NCI-H345 treated with DMSO at 0.1 percent for 48 hours (cell line): ENCODE results near the gene FBXO17.

Source experiments
- DNase-seq: peaks from one replicate; lab custom pipeline; 2025; ENCODE audit not compliant: unreplicated experiment; lab: John Stamatoyannopoulos, UW

The FBXO17 gene

DNA sequence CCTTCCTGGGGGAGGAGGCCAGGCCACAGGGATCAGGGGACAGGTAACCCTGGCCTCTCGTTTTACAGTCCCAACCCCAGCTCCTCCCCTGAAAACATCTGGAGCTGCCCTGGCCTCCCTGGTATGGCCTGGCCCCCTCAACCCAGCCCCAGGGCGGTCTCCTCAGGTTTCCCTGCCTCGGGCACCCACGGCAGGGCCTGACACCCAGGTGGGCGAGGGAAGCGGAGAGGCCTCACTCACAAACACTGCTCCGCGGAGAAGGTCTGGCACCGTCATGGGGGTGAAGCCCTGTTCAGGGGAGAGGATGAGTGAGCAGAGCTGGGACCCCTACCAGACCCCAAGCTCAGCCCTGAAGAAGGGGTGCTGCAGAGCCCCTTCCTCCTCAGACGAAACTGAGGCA is 57.0 kb downstream of the FBXO17 start:
- no peak for DNase-seq

DNA sequence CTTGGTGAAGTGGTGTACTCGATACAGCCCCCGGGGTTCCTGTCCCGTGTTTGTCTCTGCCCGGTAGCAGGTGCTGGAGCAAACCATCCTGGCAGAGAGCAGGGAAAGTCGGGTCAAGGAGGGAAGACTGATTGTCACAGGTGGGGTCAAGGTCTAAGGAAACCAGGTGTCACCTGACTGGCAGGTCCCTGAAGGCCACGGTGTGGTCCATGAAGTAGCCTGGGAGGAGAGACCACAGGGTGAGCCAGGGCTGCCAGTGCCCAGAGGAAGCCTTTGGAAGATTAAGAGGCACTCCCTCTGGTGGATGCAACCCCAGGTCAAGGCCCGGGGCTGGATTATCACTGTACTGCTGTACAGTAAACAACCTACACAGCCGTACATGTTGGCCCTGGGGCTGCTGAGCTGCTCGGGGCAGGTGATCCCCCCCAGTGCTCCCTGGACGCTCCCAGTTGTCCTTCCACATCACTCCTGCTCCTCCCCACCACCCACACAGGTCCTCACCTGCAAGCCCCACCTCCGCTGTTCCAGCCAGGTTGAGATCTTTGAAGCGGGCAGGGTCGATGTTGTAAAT is 57.5 kb downstream of the FBXO17 start:
- no peak for DNase-seq

- DNase-seq, result no peak
Observed at GRCh38 chr19:38917516-38917915, 58.0 kb downstream of the FBXO17 start.

DNA sequence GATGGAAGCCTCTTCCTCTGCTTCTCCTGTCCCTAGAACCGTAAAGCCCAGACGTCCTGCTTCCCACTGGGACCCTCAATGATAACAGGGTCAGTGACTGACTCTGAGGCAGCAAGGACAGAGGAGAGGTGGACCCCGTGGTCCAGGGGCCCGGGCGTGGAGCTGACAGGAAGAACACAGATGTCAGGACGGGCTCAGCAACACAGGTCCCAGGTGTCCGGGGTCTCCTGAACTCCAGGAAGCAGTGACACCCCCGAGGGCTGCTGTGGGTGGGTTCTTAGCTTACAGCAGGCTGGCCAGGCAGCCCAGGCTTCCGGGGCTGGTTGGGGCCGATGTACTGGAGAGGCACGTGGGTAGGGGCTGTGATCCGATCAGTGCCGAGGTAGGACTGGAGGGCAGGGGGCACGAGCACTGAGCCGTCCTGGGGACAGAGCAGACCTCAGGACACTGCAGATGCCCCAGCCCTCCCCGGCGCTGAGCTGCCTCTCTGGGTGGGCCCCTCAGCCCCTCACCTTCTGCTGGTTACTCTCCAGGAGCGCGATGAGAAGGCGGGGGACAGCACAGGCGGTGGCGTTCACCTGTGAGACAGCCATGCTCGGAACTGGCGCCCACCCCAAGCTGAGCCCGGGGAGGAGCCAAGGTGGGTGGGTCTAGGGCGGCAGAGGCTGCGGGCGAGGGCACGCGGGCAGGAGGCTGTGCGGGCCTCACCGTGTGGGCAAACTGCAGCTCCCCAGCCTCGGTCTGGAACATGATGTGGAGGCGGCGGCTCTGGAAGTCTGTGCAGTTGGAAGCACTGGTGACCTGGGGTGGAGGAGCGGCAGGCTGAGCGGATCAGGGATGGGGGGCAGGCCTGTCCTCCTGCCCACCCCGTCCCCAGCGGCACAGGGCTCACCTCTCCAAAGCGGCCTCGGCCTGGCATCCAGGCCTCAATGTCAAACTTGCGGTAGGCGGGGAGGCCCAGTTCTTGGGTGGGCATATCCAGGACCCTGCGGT is 59.9 kb downstream of the FBXO17 start:
- no peak for DNase-seq

- no peak for DNase-seq
Observed at GRCh38 chr19:38913958-38914357, 61.6 kb downstream of the FBXO17 start.

DNA sequence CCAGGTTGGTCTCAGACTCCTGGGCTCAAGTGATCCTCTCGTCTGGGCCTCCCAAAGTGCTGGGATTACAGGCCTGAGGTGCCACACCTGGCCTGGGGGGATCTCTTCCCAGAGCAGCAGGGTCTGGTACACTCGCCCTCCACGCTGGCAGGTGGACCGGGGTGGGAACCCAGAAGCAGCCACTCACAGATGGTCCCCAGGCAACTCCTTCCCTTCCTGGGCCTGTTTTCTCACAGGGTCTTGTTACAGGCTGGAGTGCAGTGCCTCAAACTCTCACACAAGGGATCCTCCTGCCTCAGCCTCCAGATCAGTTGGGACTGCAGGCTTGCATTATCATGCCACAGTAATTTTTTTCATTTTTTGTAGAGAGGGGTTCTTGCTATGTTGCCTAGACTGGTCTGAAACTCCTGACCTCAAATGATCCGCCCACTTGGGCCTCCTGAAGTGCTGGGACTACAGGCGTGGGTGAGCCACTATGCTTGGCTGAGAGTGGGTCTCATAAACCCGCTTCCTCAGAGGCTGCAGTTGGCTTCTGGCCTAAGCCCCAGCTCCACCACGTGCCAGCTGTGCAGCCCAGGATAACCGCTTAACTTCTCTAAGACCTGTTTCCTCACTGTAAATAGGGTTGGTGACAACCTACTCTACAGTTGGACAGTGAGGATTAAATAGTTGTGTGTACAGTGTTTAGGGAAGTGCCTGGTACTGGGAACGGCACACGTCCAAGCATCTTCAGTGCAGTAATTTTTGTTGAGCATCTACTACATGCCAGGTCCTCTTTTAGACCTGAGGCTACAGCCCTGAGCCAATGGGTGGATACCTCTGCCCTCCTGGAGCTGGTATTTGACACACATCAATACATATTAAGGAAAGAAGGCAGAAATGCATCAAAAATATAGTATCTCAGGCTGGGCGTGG is 62.7 kb downstream of the FBXO17 start:
- no peak for DNase-seq

GRCh38 chr19:38911388-38912001 is 64.0 kb downstream of the FBXO17 start:
- DNase-seq, result no peak

- DNase-seq, result no peak
Observed at GRCh38 chr19:38910488-38910887, 65.1 kb downstream of the FBXO17 start.

DNA sequence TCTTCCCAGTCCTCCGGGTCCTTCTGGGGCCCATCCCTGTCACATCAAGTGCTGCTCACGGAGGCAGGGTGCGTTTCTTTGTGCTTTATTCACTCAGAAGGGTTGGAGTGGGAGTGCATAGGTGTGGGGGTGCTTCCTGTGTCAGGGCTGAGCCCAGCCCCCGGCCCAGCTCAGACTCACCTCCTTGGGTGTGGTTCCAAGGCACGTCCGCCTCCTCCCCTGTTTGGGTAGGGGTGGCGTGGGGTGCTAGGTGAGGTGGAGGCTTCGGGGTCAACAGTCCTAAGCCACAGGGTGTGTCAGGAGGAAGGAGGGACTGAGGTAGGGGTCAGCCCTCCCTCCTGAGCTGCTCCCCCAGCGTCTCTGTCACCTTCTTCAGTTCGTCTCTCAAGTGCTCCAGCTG is 66.6 kb downstream of the FBXO17 start:
- no peak for DNase-seq

GRCh38 chr19:38907670-38908069 is 67.9 kb downstream of the FBXO17 start:
- DNase-seq, result no peak

- DNase-seq, result no peak
Observed at GRCh38 chr19:38907227-38907626, 68.3 kb downstream of the FBXO17 start.

DNA sequence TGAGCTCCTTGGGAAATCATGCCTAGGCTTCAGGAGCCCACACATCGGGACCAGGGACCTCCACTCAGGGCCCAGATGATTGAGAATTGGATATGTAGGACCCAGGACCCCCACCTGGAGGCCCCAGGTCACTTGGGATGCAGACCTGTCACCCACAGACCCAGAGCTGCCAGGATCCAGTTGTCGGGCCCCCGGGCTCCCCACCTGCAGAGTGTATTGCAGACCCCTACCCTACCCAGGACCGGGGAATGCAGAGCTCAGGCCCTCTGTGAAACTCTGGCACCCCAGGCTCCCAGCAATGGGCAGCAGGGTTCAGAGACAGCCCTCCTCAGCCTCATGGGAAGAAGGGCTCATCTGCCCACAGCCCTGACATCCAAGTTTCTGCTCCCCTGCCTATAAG is 69.9 kb downstream of the FBXO17 start:
- no peak for DNase-seq

DNA sequence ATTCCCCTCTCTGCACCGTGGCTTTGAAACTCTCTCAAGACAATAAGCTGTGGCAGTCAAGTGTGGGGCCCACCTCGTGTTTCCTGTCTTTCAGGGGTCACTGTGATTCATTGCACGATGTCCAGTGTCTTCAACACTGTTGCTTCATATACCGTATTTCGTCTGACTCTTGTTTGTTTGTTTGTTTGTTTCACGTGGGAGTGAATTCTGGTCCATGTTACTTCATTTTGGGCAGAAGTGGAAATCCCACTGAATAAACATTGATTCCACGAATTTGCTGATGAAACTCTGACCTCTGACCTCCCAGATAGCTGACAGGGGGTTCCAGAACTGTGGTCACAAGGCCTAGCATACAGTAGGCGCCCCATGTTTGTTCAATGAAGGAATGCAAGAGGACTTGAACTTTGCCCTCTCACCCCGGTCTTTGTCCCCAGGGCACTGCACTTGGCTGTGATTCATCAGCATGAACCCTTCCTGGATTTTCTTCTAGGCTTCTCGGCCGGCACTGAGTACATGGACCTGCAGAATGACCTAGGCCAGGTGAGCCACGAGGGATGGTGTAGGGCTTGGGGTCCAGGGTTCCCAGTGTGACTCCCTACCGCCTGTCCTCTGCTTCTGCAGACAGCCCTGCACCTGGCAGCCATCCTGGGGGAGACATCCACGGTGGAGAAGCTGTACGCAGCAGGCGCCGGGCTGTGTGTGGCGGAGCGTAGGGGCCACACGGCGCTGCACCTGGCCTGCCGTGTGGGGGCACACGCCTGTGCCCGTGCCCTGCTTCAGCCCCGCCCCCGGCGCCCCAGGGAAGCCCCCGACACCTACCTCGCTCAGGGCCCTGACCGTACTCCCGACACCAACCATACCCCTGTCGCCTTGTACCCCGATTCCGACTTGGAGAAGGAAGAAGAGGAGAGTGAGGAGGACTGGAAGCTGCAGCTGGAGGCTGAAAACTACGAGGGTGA is 70.7 kb downstream of the FBXO17 start:
- no peak for DNase-seq

GRCh38 chr19:38901683-38902082 is 73.9 kb downstream of the FBXO17 start:
- DNase-seq, result no peak

- no peak for DNase-seq
Observed at GRCh38 chr19:38900743-38901190, 74.8 kb downstream of the FBXO17 start.

DNA sequence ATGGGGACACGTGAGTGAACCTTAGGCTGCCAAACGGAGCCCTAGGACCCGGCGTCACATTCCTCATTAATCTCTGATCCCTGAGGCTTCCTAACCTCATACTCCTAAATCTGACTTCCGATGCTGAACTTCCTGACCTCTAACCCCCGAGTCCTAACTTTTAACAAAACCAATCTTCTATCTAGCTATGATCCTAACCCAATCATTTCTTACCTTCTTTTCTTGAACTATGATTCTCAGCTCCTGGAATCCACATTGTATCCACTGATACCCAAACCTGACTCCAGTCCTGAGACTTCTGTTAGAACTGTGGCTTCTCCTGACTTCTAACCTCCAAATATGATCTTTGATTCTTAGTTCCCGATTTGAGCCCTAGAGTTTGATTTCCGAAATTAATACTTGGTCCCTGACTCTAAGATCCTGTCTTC is 75.3 kb downstream of the FBXO17 start:
- DNase-seq, result peak; percentile 95

GRCh38 chr19:38899447-38900201 is 75.9 kb downstream of the FBXO17 start, which contains the start of the genes NFKBIB and SIRT2:
NFKBIB (plus strand) TSS chr19:38899969; CDS start chr19:38900033, 64 bp downstream.
SIRT2 (minus strand) TSS chr19:38899618; CDS start chr19:38899521, 97 bp downstream.
- peak; percentile 100 for DNase-seq

DNA sequence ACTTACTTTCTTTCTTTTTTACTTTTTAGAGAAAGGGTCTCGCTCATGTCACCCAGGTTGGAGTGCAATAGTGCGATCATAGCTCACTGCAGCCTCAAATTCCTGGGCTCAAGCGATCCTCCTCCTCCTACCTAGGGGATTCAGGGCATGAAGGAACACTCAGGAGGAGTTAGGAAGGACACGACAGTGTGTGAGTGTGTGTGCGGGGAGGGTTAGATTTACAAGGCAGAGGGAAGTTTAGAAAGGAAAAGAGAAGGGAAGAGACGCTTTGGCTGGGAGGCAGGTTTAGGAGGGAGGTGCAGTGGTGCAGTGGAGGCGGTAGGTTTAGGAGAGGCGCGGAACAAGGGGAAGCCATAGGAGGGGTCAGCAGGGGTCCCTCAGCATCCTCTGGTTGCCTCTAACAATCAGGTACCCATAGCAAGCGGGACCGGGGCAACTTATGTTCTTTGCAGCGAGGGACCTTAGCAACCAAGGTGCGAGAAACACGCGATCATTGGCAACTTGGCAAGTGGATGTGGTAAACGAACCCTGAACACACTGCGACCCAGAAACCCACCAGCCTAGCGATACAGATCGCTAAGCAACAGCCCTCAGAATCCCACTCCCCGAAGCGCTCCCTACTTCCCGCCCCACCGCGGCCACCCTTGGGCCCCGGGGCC is 76.6 kb downstream of the FBXO17 start:
- no peak for DNase-seq
